Vagina (tissue), 2 donors: Measurements from ENCODE around the gene SLC35G2. TPM values are rescaled to one million over a fixed set of nuclear protein-coding genes. Genes with fewer than 3 reads are reported as not detected.
"Not testable (repeated sequence)": the region's sequence is repeated elsewhere in the genome, so short reads cannot be mapped to it uniquely, and the experiment has no call there.

Source experiments
- DNase-seq, 2 donors: peaks; one replicate each; pipeline ENCODE4 v3.0.0-alpha.2; 2017; ENCODE audit errors: extremely low spot score in 2 of 2
- H3K27ac ChIP-seq: fragments of 200-600 bp; sonication (generic); one replicate; pipeline ENCODE4 v1.5.1; 2019
- H3K27me3 ChIP-seq: fragments of 200-600 bp; sonication (generic); one replicate; pipeline ENCODE4 v1.5.1; 2019
- H3K36me3 ChIP-seq, 2 donors: fragments of 200-600 bp; sonication (generic); one replicate each; pipeline ENCODE4 v1.5.1; 2017 to 2019
- H3K4me1 ChIP-seq: fragments of 200-600 bp; sonication (generic); one replicate; pipeline ENCODE4 v1.5.1; 2019
- H3K4me3 ChIP-seq, 2 donors: fragments of 200-600 bp; sonication (generic); 1 replicate in 1 of 2; 2 replicates in 1 of 2; pipeline ENCODE4 v1.5.1; 2016 to 2019
- H3K9me3 ChIP-seq: fragments of 200-600 bp; sonication (generic); one replicate; pipeline ENCODE4 v1.5.1; 2019
- POLR2A ChIP-seq, 2 donors: fragments of 450-650 bp; IDR thresholded peaks; one replicate each; pipeline ENCODE4 v1.6.1; 2017; ENCODE audit warnings: antibody characterized with exemption in 2 of 2, mild to moderate bottlenecking in 2 of 2, moderate library complexity in 2 of 2
- POLR2AphosphoS5 ChIP-seq, 2 donors: sonication (generic); formaldehyde crosslinking; IDR thresholded peaks; one replicate each; pipeline ENCODE4 v1.9.0; 2017; ENCODE audit warnings: antibody characterized with exemption in 2 of 2, mild to moderate bottlenecking in 2 of 2, low read depth in 1 of 2; ENCODE audit not compliant: insufficient read depth in 1 of 2
- intact Hi-C: fragments of 100-400 bp; cut with DNase I; formaldehyde crosslinking; loops from one replicate; pipeline ENCODE4 v1.15.1; 2023
- total RNA-seq: library from RNA; depleted of rRNA; stranded (reverse); fragments of >200 nt; gene quantifications from one replicate; pipeline ENCODE4 v1.2.3, GENCODE V29; 2016
- TF ChIP-seq, protein P1 (sequence below), 3 experiments: fragments of 450-650 bp in 2 of 3; fragments of 200-600 bp in 1 of 3; sonication (generic) in 1 of 3; IDR thresholded peaks; one replicate each; pipeline ENCODE4 v1.5.1; 2017 to 2019; ENCODE audit warnings: antibody characterized with exemption in 3 of 3, mild to moderate bottlenecking in 2 of 3, moderate library complexity in 2 of 3

The SLC35G2 gene
- total RNA-seq, 1 donor from 2014 or later: 9.3 TPM

- H3K4me3 ChIP-seq: no peak overlapping the region
Observed at GRCh38 chr3:136787349-136787748, 31.6 kb upstream of the SLC35G2 start.

DNA sequence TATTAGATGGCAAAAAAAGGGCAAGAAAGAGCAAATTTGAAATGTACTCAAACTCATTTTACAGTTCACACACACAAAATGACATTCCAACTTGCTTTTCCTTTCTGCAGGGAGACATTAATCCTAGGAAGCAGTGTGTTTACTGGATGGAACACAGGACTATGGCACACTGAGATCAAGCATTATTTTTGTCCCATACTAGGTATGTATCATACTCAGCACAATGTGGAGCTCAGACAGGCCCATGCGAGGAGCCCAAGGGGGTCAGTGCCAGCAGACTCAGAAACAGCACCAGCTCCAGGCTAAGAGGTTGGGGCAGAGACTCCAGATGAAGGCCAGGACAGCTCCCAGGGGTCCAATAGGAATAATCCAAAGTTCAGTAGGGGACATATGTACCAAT lies 30.8 kb upstream of the SLC35G2 start:
- Histone ChIP-seq H3K4me3 (no peak overlapping the region), H3K27me3 (no peaks in the 10 kb centered on the region), H3K36me3 (no peaks in the 10 kb centered on the region), H3K27ac (no peak overlapping the region), H3K9me3 (no peaks in the 10 kb centered on the region), H3K4me1 (peaks cover 28% of the 10 kb centered on the region)
- DNase-seq: no peak
- intact Hi-C loops: no loop called here
- TF ChIP-seq, protein P1, sequence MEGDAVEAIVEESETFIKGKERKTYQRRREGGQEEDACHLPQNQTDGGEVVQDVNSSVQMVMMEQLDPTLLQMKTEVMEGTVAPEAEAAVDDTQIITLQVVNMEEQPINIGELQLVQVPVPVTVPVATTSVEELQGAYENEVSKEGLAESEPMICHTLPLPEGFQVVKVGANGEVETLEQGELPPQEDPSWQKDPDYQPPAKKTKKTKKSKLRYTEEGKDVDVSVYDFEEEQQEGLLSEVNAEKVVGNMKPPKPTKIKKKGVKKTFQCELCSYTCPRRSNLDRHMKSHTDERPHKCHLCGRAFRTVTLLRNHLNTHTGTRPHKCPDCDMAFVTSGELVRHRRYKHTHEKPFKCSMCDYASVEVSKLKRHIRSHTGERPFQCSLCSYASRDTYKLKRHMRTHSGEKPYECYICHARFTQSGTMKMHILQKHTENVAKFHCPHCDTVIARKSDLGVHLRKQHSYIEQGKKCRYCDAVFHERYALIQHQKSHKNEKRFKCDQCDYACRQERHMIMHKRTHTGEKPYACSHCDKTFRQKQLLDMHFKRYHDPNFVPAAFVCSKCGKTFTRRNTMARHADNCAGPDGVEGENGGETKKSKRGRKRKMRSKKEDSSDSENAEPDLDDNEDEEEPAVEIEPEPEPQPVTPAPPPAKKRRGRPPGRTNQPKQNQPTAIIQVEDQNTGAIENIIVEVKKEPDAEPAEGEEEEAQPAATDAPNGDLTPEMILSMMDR (IDR thresholded peaks at IDR 0.05): no peak
- TF ChIP-seq POLR2A (IDR thresholded peaks at IDR 0.05) (no peak), POLR2AphosphoS5 (IDR thresholded peaks at IDR 0.05; ENCODE audit: insufficient read depth in 1 of 2, low read depth in 1 of 2) (no peak)

More at GRCh38 chr3:136787349-136787748, 31.6 kb upstream of the SLC35G2 start:
- intact Hi-C loops: no loop called here
- no peaks in the 10 kb centered on the region for H3K9me3 ChIP-seq
- peak overlapping the region; percentile 76 for H3K27ac ChIP-seq
- no peaks in the 10 kb centered on the region for H3K27me3 ChIP-seq
- no peak for DNase-seq
- H3K4me1 ChIP-seq: peaks cover 28% of the 10 kb centered on the region
- no peak for TF ChIP-seq POLR2AphosphoS5 (IDR thresholded peaks at IDR 0.05; ENCODE audit: insufficient read depth in 1 of 2, low read depth in 1 of 2)
- TF ChIP-seq, protein P1 (IDR thresholded peaks at IDR 0.05): no peak
- no peak for TF ChIP-seq POLR2A (IDR thresholded peaks at IDR 0.05)
- H3K36me3 ChIP-seq: no peaks in the 10 kb centered on the region

DNA sequence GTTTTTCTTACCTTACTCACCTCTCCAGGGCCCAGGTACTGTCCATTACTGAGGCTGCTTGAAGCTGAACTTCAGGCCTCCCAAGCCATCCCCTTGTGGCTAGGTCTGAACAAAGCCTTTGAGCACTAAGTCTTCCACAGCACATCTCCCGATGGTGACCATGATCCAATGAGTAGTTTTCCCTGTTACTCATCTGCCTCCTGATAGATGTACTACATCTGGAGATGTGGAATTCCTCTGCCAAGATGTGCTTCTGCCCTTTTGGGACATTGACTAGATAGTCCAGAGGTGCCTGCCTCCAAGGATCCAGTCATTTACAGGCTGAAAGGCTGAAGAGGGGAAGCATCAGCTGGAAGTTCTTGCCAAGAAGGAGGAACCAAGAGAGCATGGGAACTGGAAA lies 28.9 kb upstream of the SLC35G2 start:
- Histone ChIP-seq H3K4me3 (no peak overlapping the region), H3K4me1 (peaks cover 20% of the 10 kb centered on the region), H3K27ac (no peak overlapping the region), H3K36me3 (no peaks in the 10 kb centered on the region), H3K27me3 (no peaks in the 10 kb centered on the region), H3K9me3 (no peaks in the 10 kb centered on the region)
- TF ChIP-seq, protein P1 (IDR thresholded peaks at IDR 0.05): no peak
- TF ChIP-seq POLR2A (IDR thresholded peaks at IDR 0.05) (no peak), POLR2AphosphoS5 (IDR thresholded peaks at IDR 0.05; ENCODE audit: insufficient read depth in 1 of 2, low read depth in 1 of 2) (no peak)
- no peak for DNase-seq
- intact Hi-C loops: no loop called here

DNA sequence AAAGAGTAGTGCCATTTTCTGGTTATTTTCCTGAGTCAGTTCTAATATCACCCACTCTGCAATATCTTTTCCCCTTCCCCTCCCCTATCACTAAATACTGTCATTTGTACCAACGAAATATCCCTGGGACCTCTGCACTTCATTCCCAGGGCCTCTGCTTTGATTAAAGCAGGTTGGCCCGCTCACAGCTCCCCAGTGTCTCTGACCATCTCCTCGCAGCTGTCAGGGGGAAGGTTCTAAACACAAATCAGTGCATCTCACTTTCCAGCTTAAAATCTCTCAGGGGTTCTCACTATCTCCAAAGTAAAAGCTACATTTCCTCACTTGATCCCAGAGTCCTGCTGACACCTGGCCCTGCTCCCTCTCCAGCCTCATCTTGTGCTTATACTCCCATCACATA lies 28.1 kb upstream of the SLC35G2 start:
- no peak overlapping the region for H3K27ac ChIP-seq
- intact Hi-C loops: no loop called here
- DNase-seq: no peak
- no peaks in the 10 kb centered on the region for H3K27me3 ChIP-seq
- H3K36me3 ChIP-seq: no peaks in the 10 kb centered on the region
- H3K9me3 ChIP-seq: no peaks in the 10 kb centered on the region
- no peak for TF ChIP-seq POLR2AphosphoS5 (IDR thresholded peaks at IDR 0.05; ENCODE audit: insufficient read depth in 1 of 2, low read depth in 1 of 2)
- TF ChIP-seq POLR2A (IDR thresholded peaks at IDR 0.05): no peak
- H3K4me1 ChIP-seq: peaks cover 18% of the 10 kb centered on the region
- no peak overlapping the region for H3K4me3 ChIP-seq

DNA sequence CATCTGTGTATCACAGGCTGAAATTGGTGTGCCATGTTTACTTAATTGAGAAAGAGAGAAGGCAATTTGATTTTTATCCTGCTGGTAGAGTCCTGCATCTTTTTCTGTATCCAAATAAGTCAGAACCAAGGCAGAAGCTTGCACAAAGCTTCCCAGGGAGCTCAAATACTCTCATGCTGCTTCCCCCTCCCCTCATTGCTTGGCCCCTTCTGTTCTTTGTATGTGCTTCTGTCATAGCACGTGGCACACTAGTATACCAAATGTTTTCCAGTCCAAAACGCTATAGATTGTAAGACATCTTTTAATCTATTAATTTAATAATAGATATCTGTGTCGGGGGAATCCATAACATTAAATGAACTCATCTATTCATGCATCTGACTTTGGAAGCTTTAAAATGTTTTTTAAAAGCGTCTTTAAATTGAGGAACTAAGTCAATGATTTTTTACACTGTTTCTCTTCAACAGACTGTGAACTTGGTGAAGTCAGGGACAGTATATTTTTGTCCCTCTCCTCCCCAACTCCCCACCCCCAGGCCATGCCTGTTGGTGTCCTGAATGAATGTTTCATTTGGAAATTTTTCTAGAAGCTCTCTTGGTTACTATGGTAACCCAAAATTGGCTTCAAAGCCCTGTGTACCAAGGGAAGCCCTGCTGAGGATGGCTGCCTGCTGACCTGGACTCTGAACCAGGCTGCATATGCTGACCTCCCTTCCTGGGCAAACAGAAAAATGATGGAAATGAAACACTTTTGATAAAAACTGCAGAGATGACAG lies 26.2 kb upstream of the SLC35G2 start:
- Histone ChIP-seq H3K36me3 (no peaks in the 10 kb centered on the region), H3K27ac (no peak overlapping the region), H3K27me3 (no peaks in the 10 kb centered on the region), H3K4me3 (no peak overlapping the region), H3K4me1 (peaks cover under 1% of the 10 kb centered on the region), H3K9me3 (no peaks in the 10 kb centered on the region)
- TF ChIP-seq, protein P1 (IDR thresholded peaks at IDR 0.05): no peak
- TF ChIP-seq POLR2AphosphoS5 (IDR thresholded peaks at IDR 0.05; ENCODE audit: insufficient read depth in 1 of 2, low read depth in 1 of 2): no peak
- no peak for TF ChIP-seq POLR2A (IDR thresholded peaks at IDR 0.05)
- DNase-seq: no peak
- intact Hi-C loops: no loop called here

DNA sequence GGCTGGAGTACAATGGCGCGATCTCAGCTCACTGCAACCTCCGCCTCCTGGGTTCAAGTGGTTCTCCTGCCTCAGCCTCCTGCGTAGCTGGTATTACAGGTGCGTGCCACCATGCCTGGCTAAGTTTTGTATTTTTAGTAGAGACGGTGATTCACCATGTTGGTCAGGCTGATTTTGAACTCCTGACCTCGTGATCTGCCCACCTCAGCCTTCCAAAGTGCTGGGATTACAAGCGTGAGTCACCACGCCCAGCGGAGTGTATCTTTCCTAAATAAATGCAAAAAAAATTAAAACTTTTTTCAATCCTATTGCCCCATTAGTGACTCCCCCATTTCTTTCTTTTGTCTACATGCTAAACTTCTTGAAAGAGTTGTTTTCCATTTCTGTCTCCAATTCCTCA lies 17.8 kb upstream of the SLC35G2 start:
- H3K27me3 ChIP-seq, H3K9me3 ChIP-seq, intact Hi-C loops, H3K27ac ChIP-seq, H3K36me3 ChIP-seq, H3K4me3 ChIP-seq, DNase-seq: not testable (repeated sequence)
- H3K4me1 ChIP-seq: peaks cover 11% of the 10 kb centered on the region
